IMR-90 (cell line): Measurements from ENCODE around the gene WDFY2. TPM values are rescaled to one million over a fixed set of nuclear protein-coding genes. Genes with fewer than 3 reads are reported as not detected.

Experiments used
- ATAC-seq: fragments of 200-7000 bp; cut with Tn5 transposase; 2 replicates; pipeline ENCODE4 v1.9.1; 2020; ENCODE audit warnings: low read depth, mild to moderate bottlenecking, moderate library complexity
- BruUV-seq: library from RNA; stranded (reverse); fragments of 400-500 nt; replicated peaks from 2 replicates; lab custom pipeline; 2021; lab: Mats Ljungman, UMichigan
- CTCF ChIA-PET: fragments of 300-600 bp; formaldehyde crosslinking; extraction: SDS; loops from one replicate; lab custom pipeline; 2021; ENCODE audit warnings: antibody characterized with exemption; lab: Yijun Ruan, JAX
- POLR2A ChIA-PET: fragments of 300-600 bp; sonication (Branson Sonifier 250); formaldehyde crosslinking; loops from one replicate; lab custom pipeline; 2022; ENCODE audit warnings: antibody characterized with exemption; ENCODE audit not compliant: unreplicated experiment; lab: Charles Lee
- DNase-seq: peaks from one replicate; pipeline ENCODE4 v3.0.0; 2013
- H2AFZ ChIP-seq: replicated peaks from 2 replicates; pipeline ENCODE3; 2013; ENCODE audit warnings: low read length, mild to moderate bottlenecking; ENCODE audit not compliant: poor library complexity
- H2AK5ac ChIP-seq: 2 replicates; pipeline ENCODE4 v1.6.1; 2013; ENCODE audit warnings: low read depth, low read length, inconsistent platforms
- H2AK9ac ChIP-seq: replicated peaks from 2 replicates; pipeline ENCODE3; 2013; ENCODE audit warnings: mild to moderate bottlenecking, low read depth, low read length, moderate library complexity; ENCODE audit not compliant: poor library complexity
- H2BK120ac ChIP-seq: 2 replicates; pipeline ENCODE4 v1.6.1; 2013; ENCODE audit warnings: low read depth, low read length, inconsistent platforms
- H2BK15ac ChIP-seq: 3 replicates; pipeline ENCODE4 v1.6.1; 2013; ENCODE audit warnings: low read depth, low read length, inconsistent platforms
- H2BK20ac ChIP-seq: 2 replicates; pipeline ENCODE4 v1.6.1; 2013; ENCODE audit warnings: low read depth, mild to moderate bottlenecking, inconsistent platforms, low read length, moderate library complexity
- H2BK5ac ChIP-seq: 2 replicates; pipeline ENCODE4 v1.6.1; 2013; ENCODE audit warnings: mild to moderate bottlenecking, low read depth, low read length, inconsistent platforms; ENCODE audit not compliant: poor library complexity, severe bottlenecking
- H3K14ac ChIP-seq: replicated peaks from 2 replicates; pipeline ENCODE4 v1.6.1; 2013; ENCODE audit warnings: low read depth, low read length, inconsistent platforms
- H3K18ac ChIP-seq: 2 replicates; pipeline ENCODE4 v1.6.1; 2013; ENCODE audit warnings: low read depth, low read length, control low read depth
- H3K23ac ChIP-seq: 2 replicates; pipeline ENCODE4 v1.6.1; 2013; ENCODE audit warnings: low read depth, low read length, inconsistent platforms
- H3K27ac ChIP-seq: 2 replicates; pipeline ENCODE4 v1.5.1; 2013; ENCODE audit warnings: mild to moderate bottlenecking, control low read depth, low read length; ENCODE audit not compliant: insufficient read depth
- H3K27me3 ChIP-seq: 2 replicates; pipeline ENCODE4 v1.6.1; 2013; ENCODE audit warnings: low read length; ENCODE audit not compliant: control insufficient read depth, insufficient read depth
- H3K36me3 ChIP-seq: 2 replicates; pipeline ENCODE4 v1.6.1; 2013; ENCODE audit warnings: low read length, mixed read lengths; ENCODE audit not compliant: control insufficient read depth, insufficient read depth
- H3K4ac ChIP-seq: 2 replicates; pipeline ENCODE4 v1.6.1; 2013; ENCODE audit warnings: low read depth, low read length, inconsistent platforms
- H3K4me1 ChIP-seq: 2 replicates; pipeline ENCODE4 v1.6.1; 2013; ENCODE audit warnings: low read length, mixed read lengths; ENCODE audit not compliant: control insufficient read depth, insufficient read depth
- H3K4me2 ChIP-seq: 2 replicates; pipeline ENCODE4 v1.6.1; 2013; ENCODE audit warnings: low read depth, mild to moderate bottlenecking, control low read depth, low read length, moderate library complexity
- H3K4me3 ChIP-seq: 2 replicates; pipeline ENCODE4 v1.5.1; 2013; ENCODE audit warnings: low read depth, mild to moderate bottlenecking, control low read depth, low read length, moderate library complexity; ENCODE audit not compliant: insufficient read depth
- H3K56ac ChIP-seq: 2 replicates; pipeline ENCODE4 v1.6.1; 2013; ENCODE audit warnings: low read length, inconsistent platforms; ENCODE audit not compliant: insufficient read depth; ENCODE audit errors: extremely low read depth
- H3K79me1 ChIP-seq, 2 experiments: 2 replicates each; pipeline ENCODE4 v1.6.1; 2013; ENCODE audit warnings: low read length in 2 of 2, inconsistent platforms in 1 of 2, low read depth in 1 of 2
- H3K9ac ChIP-seq: 2 replicates; pipeline ENCODE4 v1.6.1; 2013; ENCODE audit warnings: low read depth, low read length, control low read depth
- H3K9me1 ChIP-seq: 2 replicates; pipeline ENCODE4 v1.6.1; 2013; ENCODE audit warnings: low read length, inconsistent platforms; ENCODE audit not compliant: insufficient read depth
- H3K9me3 ChIP-seq: 2 replicates; pipeline ENCODE4 v1.6.1; 2013; ENCODE audit warnings: low read length; ENCODE audit not compliant: control insufficient read depth, insufficient read depth
- H4K20me1 ChIP-seq: 2 replicates; pipeline ENCODE4 v1.6.1; 2013; ENCODE audit warnings: low read length, inconsistent platforms; ENCODE audit not compliant: insufficient read depth
- H4K5ac ChIP-seq: 2 replicates; pipeline ENCODE4 v1.6.1; 2013; ENCODE audit warnings: mild to moderate bottlenecking, low read depth, low read length, control low read depth
- H4K8ac ChIP-seq, 2 experiments: 2 replicates each; pipeline ENCODE4 v1.6.1; 2013; ENCODE audit warnings: low read depth in 2 of 2, low read length in 2 of 2, control low read depth in 1 of 2, inconsistent platforms in 1 of 2
- H4K91ac ChIP-seq: 2 replicates; pipeline ENCODE4 v1.6.1; 2013; ENCODE audit warnings: low read depth, low read length, inconsistent platforms; ENCODE audit not compliant: insufficient read depth
- BHLHE40 ChIP-seq: fragments of 150-350 bp; IDR thresholded peaks from 2 replicates; pipeline ENCODE4 v1.6.1; 2016; ENCODE audit warnings: mild to moderate bottlenecking, low read depth, low read length
- CEBPB ChIP-seq: IDR thresholded peaks from 2 replicates; pipeline ENCODE4 v1.6.1; 2012; ENCODE audit warnings: low read depth, low read length, improper control_type of control experiment
- FOS ChIP-seq: fragments of 150-350 bp; IDR thresholded peaks from 2 replicates; pipeline ENCODE4 v1.6.1; 2016; ENCODE audit warnings: low read depth, low read length
- MAFK ChIP-seq: IDR thresholded peaks from 2 replicates; pipeline ENCODE4 v1.6.1; 2012; ENCODE audit warnings: low read depth, low read length, improper control_type of control experiment
- MAZ ChIP-seq: IDR thresholded peaks from 2 replicates; pipeline ENCODE4 v1.6.1; 2012; ENCODE audit warnings: low read depth, mild to moderate bottlenecking, low read length, improper control_type of control experiment, moderate library complexity, borderline replicate concordance
- RAD21 ChIP-seq: IDR thresholded peaks from 2 replicates; pipeline ENCODE4 v1.6.1; 2012; ENCODE audit warnings: low read length, improper control_type of control experiment
- RFX5 ChIP-seq: IDR thresholded peaks from 2 replicates; pipeline ENCODE4 v1.8.0; 2012; ENCODE audit warnings: low read depth, mild to moderate bottlenecking, low read length, moderate library complexity
- SMC3 ChIP-seq: fragments of 150-350 bp; IDR thresholded peaks from 2 replicates; pipeline ENCODE4 v1.6.1; 2016; ENCODE audit warnings: low read depth, mild to moderate bottlenecking, antibody characterized with exemption, low read length, moderate library complexity
- WGBS, 2 experiments: methylation state at CpG; one replicate each; pipeline versions ENCODE4 v1.1.5 to v1.1.7; 2013; ENCODE audit warnings: missing lambda C conversion rate in 2 of 2; ENCODE audit not compliant: insufficient read length in 1 of 2; ENCODE audit errors: extremely low coverage in 2 of 2; 5-methylcytosine and 5-hydroxymethylcytosine counted together
- dilution Hi-C: fragments of 300-500 bp; cut with HindIII; formaldehyde crosslinking; loops from one replicate; pipeline ENCODE4 v1.14.3; 2018; ENCODE audit warnings: low sequenced_read_pairs; ENCODE audit not compliant: unreplicated experiment
- in situ Hi-C: fragments of 300-500 bp; cut with MboI; formaldehyde crosslinking; loops from 3 replicates; pipeline ENCODE4 v1.14.3; 2019; ENCODE audit warnings: low sequenced_read_pairs, inconsistent platforms, mixed read lengths
- intact Hi-C: fragments of 100-400 bp; cut with micrococcal nuclease; formaldehyde crosslinking; loops from 2 replicates; pipeline ENCODE4 v1.10.0; 2022
- polyA plus RNA-seq, 3 experiments: library from polyadenylated mRNA; depleted of rRNA; stranded (reverse); fragments of >200 nt; gene quantifications; 2 replicates each; pipeline ENCODE4 v1.2.3, GENCODE V29; 2012; ENCODE audit warnings: low replicate concordance in 1 of 3
- total RNA-seq: library from RNA; depleted of rRNA; stranded (reverse); fragments of >200 nt; gene quantifications from 2 replicates; pipeline ENCODE4 v1.2.3, GENCODE V29; 2012
- TF ChIP-seq, protein P1 (sequence below): fragments of 150-350 bp; IDR thresholded peaks from 2 replicates; pipeline ENCODE4 v1.6.1; 2016; ENCODE audit warnings: low read depth, mild to moderate bottlenecking, low read length, moderate library complexity, borderline replicate concordance
- TF ChIP-seq, protein P2 (sequence below): fragments of 150-350 bp; IDR thresholded peaks from 2 replicates; pipeline ENCODE4 v1.6.1; 2017; ENCODE audit warnings: mild to moderate bottlenecking, antibody characterized with exemption, low read length, low read depth
- TF ChIP-seq, protein P3 (sequence below): conservative IDR thresholded peaks from 2 replicates; pipeline ENCODE4 v1.5.1; 2012; ENCODE audit warnings: mild to moderate bottlenecking, low read depth, low read length, improper control_type of control experiment

The WDFY2 gene
- total and polyA plus RNA-seq, 2 of the 4 experiments (the other 2 are of a cell fraction): 4.3 to 5.4 TPM

DNA sequence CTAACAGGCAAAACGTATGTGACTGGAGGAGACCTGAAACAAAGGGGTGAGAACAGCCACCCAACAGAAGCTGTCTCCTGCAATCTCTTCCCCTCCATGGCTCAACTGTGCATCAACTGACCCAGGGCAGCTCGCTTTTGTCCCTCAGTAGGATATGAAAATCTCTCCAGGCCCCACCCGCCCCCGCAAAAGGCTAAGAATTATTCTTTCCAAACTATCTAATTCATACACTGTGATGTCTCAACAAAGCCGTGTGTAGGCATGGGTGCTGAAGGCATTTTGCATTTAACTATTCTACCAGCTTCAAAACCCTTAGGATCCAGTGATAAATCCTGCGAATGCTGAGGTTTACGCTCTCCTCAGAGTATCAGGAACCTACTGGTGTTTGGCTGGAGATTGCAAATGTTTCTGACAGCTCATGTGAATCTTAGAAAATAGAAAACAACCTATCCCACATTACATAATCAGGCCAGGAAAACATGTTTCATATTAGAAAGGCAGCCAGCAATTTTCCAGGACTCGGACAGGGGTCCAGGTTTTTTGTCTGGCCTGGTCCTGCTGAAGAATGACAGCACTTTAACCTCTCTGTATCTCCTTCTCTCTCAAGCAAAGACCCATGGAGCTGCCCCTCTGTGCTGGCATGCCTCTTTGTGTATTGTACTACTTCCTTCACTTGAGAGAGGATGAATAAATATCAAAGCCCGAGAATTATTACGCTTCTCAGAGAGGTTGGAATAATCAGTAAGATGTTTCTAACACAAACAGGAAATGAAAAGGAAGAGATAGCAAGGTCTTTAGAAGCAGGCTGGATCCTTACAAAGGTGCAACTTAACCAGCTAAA is 202.4 kb downstream of the WDFY2 start:
- no peak overlapping the region for H2BK20ac ChIP-seq
- H4K20me1 ChIP-seq: no peaks in the 10 kb centered on the region
- no peak overlapping the region for H2BK5ac ChIP-seq
- TF ChIP-seq SMC3: no peak
- TF ChIP-seq, protein P1, sequence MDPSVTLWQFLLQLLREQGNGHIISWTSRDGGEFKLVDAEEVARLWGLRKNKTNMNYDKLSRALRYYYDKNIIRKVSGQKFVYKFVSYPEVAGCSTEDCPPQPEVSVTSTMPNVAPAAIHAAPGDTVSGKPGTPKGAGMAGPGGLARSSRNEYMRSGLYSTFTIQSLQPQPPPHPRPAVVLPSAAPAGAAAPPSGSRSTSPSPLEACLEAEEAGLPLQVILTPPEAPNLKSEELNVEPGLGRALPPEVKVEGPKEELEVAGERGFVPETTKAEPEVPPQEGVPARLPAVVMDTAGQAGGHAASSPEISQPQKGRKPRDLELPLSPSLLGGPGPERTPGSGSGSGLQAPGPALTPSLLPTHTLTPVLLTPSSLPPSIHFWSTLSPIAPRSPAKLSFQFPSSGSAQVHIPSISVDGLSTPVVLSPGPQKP: no peak
- TF ChIP-seq FOS: no peak
- TF ChIP-seq, protein P2, sequence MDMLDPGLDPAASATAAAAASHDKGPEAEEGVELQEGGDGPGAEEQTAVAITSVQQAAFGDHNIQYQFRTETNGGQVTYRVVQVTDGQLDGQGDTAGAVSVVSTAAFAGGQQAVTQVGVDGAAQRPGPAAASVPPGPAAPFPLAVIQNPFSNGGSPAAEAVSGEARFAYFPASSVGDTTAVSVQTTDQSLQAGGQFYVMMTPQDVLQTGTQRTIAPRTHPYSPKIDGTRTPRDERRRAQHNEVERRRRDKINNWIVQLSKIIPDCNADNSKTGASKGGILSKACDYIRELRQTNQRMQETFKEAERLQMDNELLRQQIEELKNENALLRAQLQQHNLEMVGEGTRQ: no peak
- TF ChIP-seq RAD21: no peak
- no peak for TF ChIP-seq RFX5
- TF ChIP-seq MAZ: no peak
- TF ChIP-seq, protein P3, sequence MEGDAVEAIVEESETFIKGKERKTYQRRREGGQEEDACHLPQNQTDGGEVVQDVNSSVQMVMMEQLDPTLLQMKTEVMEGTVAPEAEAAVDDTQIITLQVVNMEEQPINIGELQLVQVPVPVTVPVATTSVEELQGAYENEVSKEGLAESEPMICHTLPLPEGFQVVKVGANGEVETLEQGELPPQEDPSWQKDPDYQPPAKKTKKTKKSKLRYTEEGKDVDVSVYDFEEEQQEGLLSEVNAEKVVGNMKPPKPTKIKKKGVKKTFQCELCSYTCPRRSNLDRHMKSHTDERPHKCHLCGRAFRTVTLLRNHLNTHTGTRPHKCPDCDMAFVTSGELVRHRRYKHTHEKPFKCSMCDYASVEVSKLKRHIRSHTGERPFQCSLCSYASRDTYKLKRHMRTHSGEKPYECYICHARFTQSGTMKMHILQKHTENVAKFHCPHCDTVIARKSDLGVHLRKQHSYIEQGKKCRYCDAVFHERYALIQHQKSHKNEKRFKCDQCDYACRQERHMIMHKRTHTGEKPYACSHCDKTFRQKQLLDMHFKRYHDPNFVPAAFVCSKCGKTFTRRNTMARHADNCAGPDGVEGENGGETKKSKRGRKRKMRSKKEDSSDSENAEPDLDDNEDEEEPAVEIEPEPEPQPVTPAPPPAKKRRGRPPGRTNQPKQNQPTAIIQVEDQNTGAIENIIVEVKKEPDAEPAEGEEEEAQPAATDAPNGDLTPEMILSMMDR: no peak
- no peak for TF ChIP-seq CEBPB
- no peak for TF ChIP-seq MAFK
- no peak for TF ChIP-seq BHLHE40
- no peaks in the 10 kb centered on the region for H3K27me3 ChIP-seq
- no peak overlapping the region for H4K5ac ChIP-seq
- in situ Hi-C loops (no loop called here), dilution Hi-C loops (no loop called here), intact Hi-C loops (no loop called here)
- peaks cover 14% of the 10 kb centered on the region for H3K4me1 ChIP-seq
- 50% methylated on average over 1 of the region's 10 CpGs; no CpG with 5 or more reads in 1 of the 2 experiments for WGBS, 2 experiments
- no peak overlapping the region for H2BK120ac ChIP-seq
- no peak overlapping the region for H4K91ac ChIP-seq
- peak overlapping the region; percentile 80 for H2AFZ ChIP-seq
- ATAC-seq (no peak; the same call in none of the 2 replicates), DNase-seq (no peak)
- peak overlapping the region in 1 of 2 experiments; percentile 34; a peak in 1 of 4 replicates for H4K8ac ChIP-seq
- no peak overlapping the region for H2AK9ac ChIP-seq
- H2AK5ac ChIP-seq: 0 out of 2 replicates have a peak overlapping the region, but pooled peaks have one; percentile 25
- H3K4me3 ChIP-seq: no peak overlapping the region
- ChIA-PET POLR2A (no interaction called here), CTCF (interaction anchor here (0.8 to 1.0 kb wide), 2 partner anchors 46 to 343 kb away, joined by 3 to 4 read pairs; no protein-coding TSS in a partner anchor)
- no peaks in the 10 kb centered on the region for H3K9me3 ChIP-seq
- H3K23ac ChIP-seq: no peak overlapping the region
- no peak overlapping the region for H3K56ac ChIP-seq
- H3K18ac ChIP-seq: no peak overlapping the region
- BruUV-seq: no TSS peak
- no peak overlapping the region; the same call in 2 of the 3 replicates for H2BK15ac ChIP-seq
- no peak overlapping the region for H3K9ac ChIP-seq
- H3K36me3 ChIP-seq: no peaks in the 10 kb centered on the region; the same call in 1 of the 2 replicates
- no peaks in the 10 kb centered on the region for H3K79me1 ChIP-seq
- H3K14ac ChIP-seq: peak overlapping the region; percentile 27
- peaks cover 13% of the 10 kb centered on the region for H3K9me1 ChIP-seq
- 0 out of 2 replicates have a peak overlapping the region, but pooled peaks have one; percentile 41 for H3K4ac ChIP-seq
- no peak overlapping the region for H3K27ac ChIP-seq
- H3K4me2 ChIP-seq: peak overlapping the region; percentile 70
